ENCODE measurements around the gene BBS12. TPM values are rescaled to one million over a fixed set of nuclear protein-coding genes. Genes with fewer than 3 reads are reported as not detected.

The BBS12 gene
- total RNA-seq, 1 experiment from 2014 or later, result 1.5 TPM

DNA sequence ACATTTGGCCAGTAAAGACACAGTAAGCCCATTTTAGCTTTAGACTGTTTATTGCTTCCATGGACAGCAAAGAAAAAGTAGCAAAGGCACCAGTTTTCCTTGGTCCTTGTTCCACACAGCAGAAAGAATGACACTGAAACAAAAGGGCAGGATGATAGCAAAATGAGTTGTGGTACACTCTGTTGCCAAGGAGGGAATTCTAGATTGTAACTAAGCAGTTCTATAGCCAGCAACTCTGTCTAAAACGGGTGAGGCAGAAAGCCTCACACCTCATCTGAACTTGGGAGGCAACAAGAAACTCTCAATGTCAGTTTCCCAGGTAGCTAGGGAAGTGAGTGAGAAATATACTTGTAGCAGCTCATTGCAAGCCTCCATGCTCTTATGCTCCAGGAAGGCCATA lies 39.2 kb downstream of the BBS12 start:
- H3K36me3 ChIP-seq (ENCODE audit: control insufficient read depth, insufficient read depth, low read length), result no peaks in the 10 kb centered on the region
- H3K4me1 ChIP-seq (ENCODE audit: control insufficient read depth, insufficient read depth, low read length), result no peaks in the 10 kb centered on the region; the same call in 1 of the 2 replicates
- ATAC-seq (no peak), DNase-seq (ENCODE audit: low read depth, low spot score) (no peak)
- no peaks in the 10 kb centered on the region for H3K27me3 ChIP-seq (ENCODE audit: control insufficient read depth, insufficient read depth, low read length)
- POLR2A ChIA-PET, result interaction anchor here (0.6 kb wide), 1 partner anchor 80 kb away, joined by 3 read pairs; no protein-coding TSS in a partner anchor
- intact Hi-C loops (cut with micrococcal nuclease; ENCODE audit: unreplicated experiment) (no loop called here), in situ Hi-C loops (cut with HindIII; ENCODE audit: low pct_unique_long_range_greater_than_20kb, low sequenced_read_pairs) (no loop called here)
- no peaks in the 10 kb centered on the region for H3K9me3 ChIP-seq (ENCODE audit: control insufficient read depth, insufficient read depth, low read depth, low read length)
- no peak overlapping the region for H3K4me3 ChIP-seq (ENCODE audit: low read depth in 2 of 2, low read length in 2 of 2)
- TF ChIP-seq POLR2AphosphoS5 (IDR thresholded peaks at IDR 0.05; ENCODE audit: low read depth, low read length) (no peak), SIN3A (IDR thresholded peaks at IDR 0.05; ENCODE audit: borderline replicate concordance, insufficient read depth, low read depth, low read length) (no peak), TCF7L2 (IDR thresholded peaks at IDR 0.05; ENCODE audit: low read depth, low read length) (no peak)
- TF ChIP-seq, protein P1, sequence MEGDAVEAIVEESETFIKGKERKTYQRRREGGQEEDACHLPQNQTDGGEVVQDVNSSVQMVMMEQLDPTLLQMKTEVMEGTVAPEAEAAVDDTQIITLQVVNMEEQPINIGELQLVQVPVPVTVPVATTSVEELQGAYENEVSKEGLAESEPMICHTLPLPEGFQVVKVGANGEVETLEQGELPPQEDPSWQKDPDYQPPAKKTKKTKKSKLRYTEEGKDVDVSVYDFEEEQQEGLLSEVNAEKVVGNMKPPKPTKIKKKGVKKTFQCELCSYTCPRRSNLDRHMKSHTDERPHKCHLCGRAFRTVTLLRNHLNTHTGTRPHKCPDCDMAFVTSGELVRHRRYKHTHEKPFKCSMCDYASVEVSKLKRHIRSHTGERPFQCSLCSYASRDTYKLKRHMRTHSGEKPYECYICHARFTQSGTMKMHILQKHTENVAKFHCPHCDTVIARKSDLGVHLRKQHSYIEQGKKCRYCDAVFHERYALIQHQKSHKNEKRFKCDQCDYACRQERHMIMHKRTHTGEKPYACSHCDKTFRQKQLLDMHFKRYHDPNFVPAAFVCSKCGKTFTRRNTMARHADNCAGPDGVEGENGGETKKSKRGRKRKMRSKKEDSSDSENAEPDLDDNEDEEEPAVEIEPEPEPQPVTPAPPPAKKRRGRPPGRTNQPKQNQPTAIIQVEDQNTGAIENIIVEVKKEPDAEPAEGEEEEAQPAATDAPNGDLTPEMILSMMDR (IDR thresholded peaks at IDR 0.05), result no peak
- TF ChIP-seq, protein P2, sequence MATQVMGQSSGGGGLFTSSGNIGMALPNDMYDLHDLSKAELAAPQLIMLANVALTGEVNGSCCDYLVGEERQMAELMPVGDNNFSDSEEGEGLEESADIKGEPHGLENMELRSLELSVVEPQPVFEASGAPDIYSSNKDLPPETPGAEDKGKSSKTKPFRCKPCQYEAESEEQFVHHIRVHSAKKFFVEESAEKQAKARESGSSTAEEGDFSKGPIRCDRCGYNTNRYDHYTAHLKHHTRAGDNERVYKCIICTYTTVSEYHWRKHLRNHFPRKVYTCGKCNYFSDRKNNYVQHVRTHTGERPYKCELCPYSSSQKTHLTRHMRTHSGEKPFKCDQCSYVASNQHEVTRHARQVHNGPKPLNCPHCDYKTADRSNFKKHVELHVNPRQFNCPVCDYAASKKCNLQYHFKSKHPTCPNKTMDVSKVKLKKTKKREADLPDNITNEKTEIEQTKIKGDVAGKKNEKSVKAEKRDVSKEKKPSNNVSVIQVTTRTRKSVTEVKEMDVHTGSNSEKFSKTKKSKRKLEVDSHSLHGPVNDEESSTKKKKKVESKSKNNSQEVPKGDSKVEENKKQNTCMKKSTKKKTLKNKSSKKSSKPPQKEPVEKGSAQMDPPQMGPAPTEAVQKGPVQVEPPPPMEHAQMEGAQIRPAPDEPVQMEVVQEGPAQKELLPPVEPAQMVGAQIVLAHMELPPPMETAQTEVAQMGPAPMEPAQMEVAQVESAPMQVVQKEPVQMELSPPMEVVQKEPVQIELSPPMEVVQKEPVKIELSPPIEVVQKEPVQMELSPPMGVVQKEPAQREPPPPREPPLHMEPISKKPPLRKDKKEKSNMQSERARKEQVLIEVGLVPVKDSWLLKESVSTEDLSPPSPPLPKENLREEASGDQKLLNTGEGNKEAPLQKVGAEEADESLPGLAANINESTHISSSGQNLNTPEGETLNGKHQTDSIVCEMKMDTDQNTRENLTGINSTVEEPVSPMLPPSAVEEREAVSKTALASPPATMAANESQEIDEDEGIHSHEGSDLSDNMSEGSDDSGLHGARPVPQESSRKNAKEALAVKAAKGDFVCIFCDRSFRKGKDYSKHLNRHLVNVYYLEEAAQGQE (IDR thresholded peaks at IDR 0.05; ENCODE audit: insufficient read depth in 1 of 2, low read depth in 2 of 2, low read length in 1 of 2), result no peak
- H3K27ac ChIP-seq (ENCODE audit: low read length), result no peak overlapping the region; the same call in 1 of the 2 replicates
- CTCF ChIA-PET, result interaction anchor here (0.5 kb wide), 1 partner anchor 567 kb away, joined by 5 read pairs; no protein-coding TSS in a partner anchor
- no TSS peak for BruUV-seq (replicated peaks)

DNA sequence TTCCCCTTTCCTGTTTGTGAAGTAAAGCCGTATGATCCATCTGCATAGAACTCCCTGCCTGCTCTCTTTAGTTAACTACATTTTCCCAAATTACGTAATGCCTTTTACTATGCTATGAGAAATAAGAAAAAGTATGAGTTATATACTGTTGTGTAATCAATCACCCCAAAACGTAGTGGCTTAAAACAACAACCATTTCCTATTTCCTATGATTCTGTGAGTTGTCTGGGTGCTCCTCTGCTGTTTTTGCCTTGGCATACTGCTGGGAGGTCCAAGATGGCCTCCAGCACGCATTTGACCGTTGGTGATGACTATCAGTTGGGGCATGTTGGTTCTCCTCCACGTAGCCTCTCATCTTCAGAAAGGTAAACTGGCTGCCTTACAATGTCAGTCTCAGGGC lies 39.8 kb downstream of the BBS12 start:
- in situ Hi-C loops (cut with HindIII; ENCODE audit: low pct_unique_long_range_greater_than_20kb, low sequenced_read_pairs), result no loop called here
- no peak overlapping the region for H3K4me3 ChIP-seq (ENCODE audit: low read depth in 2 of 2, low read length in 2 of 2)

More for the DNA sequence above, 39.8 kb downstream of the BBS12 start:
- no TSS peak for BruUV-seq (replicated peaks)
- intact Hi-C loops (cut with micrococcal nuclease; ENCODE audit: unreplicated experiment), result no loop called here
- H3K27ac ChIP-seq (ENCODE audit: low read length), result no peak overlapping the region
- H3K36me3 ChIP-seq (ENCODE audit: control insufficient read depth, insufficient read depth, low read length), result no peaks in the 10 kb centered on the region
- ATAC-seq (no peak), DNase-seq (ENCODE audit: low read depth, low spot score) (no peak)
- no peak for TF ChIP-seq POLR2AphosphoS5 (IDR thresholded peaks at IDR 0.05; ENCODE audit: low read depth, low read length)
- TF ChIP-seq, protein P1 (IDR thresholded peaks at IDR 0.05), result no peak
- TF ChIP-seq, protein P2 (IDR thresholded peaks at IDR 0.05; ENCODE audit: insufficient read depth in 1 of 2, low read depth in 2 of 2, low read length in 1 of 2), result no peak
- no peak for TF ChIP-seq SIN3A (IDR thresholded peaks at IDR 0.05; ENCODE audit: borderline replicate concordance, insufficient read depth, low read depth, low read length)
- TF ChIP-seq TCF7L2 (IDR thresholded peaks at IDR 0.05; ENCODE audit: low read depth, low read length), result no peak
- CTCF ChIA-PET, result no interaction called here
- H3K27me3 ChIP-seq (ENCODE audit: control insufficient read depth, insufficient read depth, low read length), result no peaks in the 10 kb centered on the region
- no peaks in the 10 kb centered on the region for H3K9me3 ChIP-seq (ENCODE audit: control insufficient read depth, insufficient read depth, low read depth, low read length)
- no peaks in the 10 kb centered on the region; the same call in 1 of the 2 replicates for H3K4me1 ChIP-seq (ENCODE audit: control insufficient read depth, insufficient read depth, low read length)
- POLR2A ChIA-PET, result interaction anchor here (0.6 kb wide), 1 partner anchor 80 kb away, joined by 3 read pairs; no protein-coding TSS in a partner anchor

Data from Panc1 (cell line).